Measurements from ENCODE around the gene ADIPOR1. TPM values are rescaled to one million over a fixed set of nuclear protein-coding genes. Genes with fewer than 3 reads are reported as not detected.

Gene ADIPOR1
- total RNA-seq, 1 donor from 2014 or later, result 76.6 TPM

GRCh38 chr1:202901555-202901954, 56.6 kb downstream of the ADIPOR1 start:
- ATAC-seq (ENCODE audit: poor library complexity) (no peak), DNase-seq (no peak)
- intact Hi-C loops (cut with DNase I), result no loop called here

DNA sequence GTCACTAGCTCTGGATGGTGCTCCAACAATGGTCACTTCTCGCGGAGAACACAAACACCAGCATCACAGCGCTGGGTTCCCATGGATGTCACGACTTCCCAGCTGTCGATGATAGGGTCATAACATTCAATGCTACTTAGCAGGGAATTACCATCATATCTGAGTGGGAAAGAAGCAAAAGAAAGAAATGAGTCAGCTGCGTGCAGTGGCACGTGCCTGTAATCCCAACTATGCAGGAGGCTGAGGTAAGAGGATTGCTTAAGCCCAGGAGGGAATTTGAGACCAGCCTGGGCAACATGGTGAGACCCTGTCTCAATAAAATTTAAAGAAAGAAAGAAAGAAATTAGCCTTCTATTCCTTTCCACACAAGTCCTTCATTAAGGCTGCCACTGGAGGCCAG, 65.6 kb downstream of the ADIPOR1 start:
- DNase-seq (no peak), ATAC-seq (ENCODE audit: poor library complexity) (no peak)
- intact Hi-C loops (cut with DNase I), result no loop called here

Other genes starting within 250 kb of the ADIPOR1 start
- not detected for gene SYT2, start 247.9 kb downstream of the ADIPOR1 start, total RNA-seq
- gene KDM5B, start 149.9 kb downstream of the ADIPOR1 start, total RNA-seq, result 11.9 TPM
- gene PCAT6, start 147.4 kb downstream of the ADIPOR1 start, total RNA-seq, result 1.0 TPM
- gene RABIF, start 69.2 kb downstream of the ADIPOR1 start, total RNA-seq, result 4.5 TPM
- gene KLHL12, start 31.1 kb downstream of the ADIPOR1 start, total RNA-seq, result 19.4 TPM
- 118 TPM for gene CYB5R1, start 8.9 kb upstream of the ADIPOR1 start, total RNA-seq
- gene TMEM183A, start 49.1 kb upstream of the ADIPOR1 start, total RNA-seq, result 21.8 TPM
- 19.3 TPM for gene PPFIA4, start 68.2 kb upstream of the ADIPOR1 start, total RNA-seq
- not detected for gene MYOG, start 127.7 kb upstream of the ADIPOR1 start, total RNA-seq
- gene ADORA1, start 169.4 kb upstream of the ADIPOR1 start, total RNA-seq, result 12.5 TPM
- not detected for gene MYBPH, start 217.5 kb upstream of the ADIPOR1 start, total RNA-seq
- 0.32 TPM for gene CHI3L1, start 228.4 kb upstream of the ADIPOR1 start, total RNA-seq